SH-SY5Y (cell line): ENCODE data around the gene STX19.

Experiments
- GATA2 ChIP-seq: IDR thresholded peaks from 2 replicates; pipeline ENCODE4 v1.6.1; 2011; ENCODE audit warnings: mild to moderate bottlenecking, low read depth, low read length
- GATA3 ChIP-seq: IDR thresholded peaks from 2 replicates; pipeline ENCODE4 v1.6.1; 2011; ENCODE audit warnings: low read depth, mild to moderate bottlenecking, low read length, moderate library complexity

Gene STX19

DNA sequence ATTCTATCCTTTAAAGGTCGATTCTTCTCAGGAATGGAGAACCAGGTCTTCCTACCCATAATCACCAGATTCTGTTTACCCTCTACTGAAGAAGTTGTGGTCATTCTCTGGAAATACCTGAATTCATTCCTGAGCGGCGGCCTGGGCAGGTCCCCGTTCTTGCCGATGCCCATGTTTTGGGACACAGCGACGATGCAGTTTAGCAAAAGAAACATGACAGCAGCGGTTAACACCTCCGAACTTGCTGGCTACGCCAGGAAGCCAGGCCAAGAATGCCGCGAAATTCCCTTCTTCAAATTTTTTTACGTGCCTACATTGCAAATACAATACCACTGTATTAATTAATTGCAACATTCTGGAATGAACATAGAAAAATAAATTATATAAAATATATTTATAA is 32.9 kb upstream of the STX19 start:
- TF ChIP-seq GATA3 (no peak), GATA2 (no peak)

- no peak for TF ChIP-seq GATA2
- no peak for TF ChIP-seq GATA3
These were observed 22.1 kb upstream of the STX19 start for GRCh38 chr3:94050546-94050945.

DNA sequence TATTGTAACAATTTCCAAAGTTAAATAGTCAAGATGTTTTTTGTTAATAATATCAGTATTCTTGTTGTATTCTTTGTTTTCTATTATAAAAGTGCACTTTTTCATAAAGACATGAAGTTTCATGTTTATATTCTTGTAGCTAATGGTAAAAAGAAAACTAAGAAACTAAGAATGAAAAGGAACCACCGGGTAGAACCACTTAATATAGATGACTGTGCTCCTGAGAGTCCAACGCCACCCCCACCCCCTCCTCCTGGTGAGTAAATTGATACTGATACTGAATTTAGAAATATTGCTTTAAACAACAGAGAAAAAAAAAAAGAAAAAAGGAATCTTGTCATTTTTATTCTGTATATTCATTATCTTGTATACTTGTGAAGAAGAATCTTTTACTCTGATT is 20.9 kb upstream of the STX19 start:
- TF ChIP-seq GATA3: no peak
- TF ChIP-seq GATA2: no peak

DNA sequence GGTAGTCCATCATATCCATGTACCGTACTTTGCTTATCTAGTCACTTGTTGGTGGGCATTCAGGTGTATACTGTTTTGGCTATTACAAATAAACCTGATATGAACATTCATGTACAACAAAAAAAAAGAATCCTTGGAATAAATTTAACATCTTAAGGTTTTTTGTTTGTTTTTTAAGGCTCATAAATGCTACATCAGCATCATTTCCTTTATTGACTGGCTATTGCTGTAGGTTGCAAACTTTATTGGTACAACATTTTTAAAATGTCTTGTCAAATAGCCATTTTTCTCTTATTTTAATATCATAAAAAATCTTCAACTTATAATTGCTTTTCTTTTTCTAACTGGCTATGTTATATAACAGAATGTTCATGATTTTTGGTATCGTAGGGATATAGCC is 18.1 kb upstream of the STX19 start:
- TF ChIP-seq GATA2 (no peak), GATA3 (no peak)

DNA sequence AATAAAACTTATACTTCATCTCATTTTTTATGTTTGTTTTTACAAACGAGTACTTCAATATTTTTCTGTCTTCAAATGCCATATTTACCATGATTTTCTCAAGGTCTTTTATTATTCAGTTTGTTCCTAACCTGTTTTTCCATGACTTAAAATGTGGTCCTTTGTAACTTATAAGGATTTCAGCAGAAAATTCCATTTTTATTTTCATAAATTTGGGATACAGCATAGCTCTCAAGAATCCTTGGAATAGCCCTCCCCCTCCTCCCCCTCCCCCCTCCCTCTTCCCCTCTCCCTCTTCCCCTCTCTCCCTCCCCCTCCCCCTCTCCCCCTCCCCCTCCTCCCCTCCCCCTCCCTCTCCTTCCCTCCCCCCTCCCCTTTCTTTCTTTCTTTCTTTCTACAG is 14.9 kb upstream of the STX19 start:
- TF ChIP-seq GATA2 (no peak), GATA3 (no peak)

GRCh38 chr3:94036909-94037507 is 8.6 kb upstream of the STX19 start:
- TF ChIP-seq GATA3 (no peak), GATA2 (no peak)

GRCh38 chr3:94026623-94027022 is 1.8 kb downstream of the STX19 start:
- TF ChIP-seq GATA3 (no peak), GATA2 (no peak)

DNA sequence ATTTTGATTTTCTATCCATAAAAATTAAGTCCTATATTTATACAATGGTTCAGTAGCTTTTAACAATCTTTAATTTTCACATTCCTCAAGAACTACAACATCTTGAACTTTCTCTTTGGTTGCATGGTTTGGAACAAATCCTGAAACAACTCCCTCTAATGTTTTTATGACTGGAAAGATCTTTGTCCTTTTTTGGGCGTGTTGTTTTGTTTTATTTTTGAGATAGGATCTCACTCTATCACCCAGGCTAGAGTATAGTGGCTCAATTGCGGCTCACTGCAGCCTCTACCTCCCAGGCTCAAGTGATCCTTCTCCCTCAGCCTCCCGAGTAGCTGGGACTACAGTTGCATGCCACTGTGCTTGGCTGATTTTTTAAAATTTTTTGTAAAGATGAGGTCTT is 4.0 kb downstream of the STX19 start:
- no peak for TF ChIP-seq GATA3
- TF ChIP-seq GATA2: no peak

- no peak for TF ChIP-seq GATA2
- no peak for TF ChIP-seq GATA3
These were observed 8.1 kb downstream of the STX19 start for GRCh38 chr3:94020293-94020692.

GRCh38 chr3:94019659-94020058 is 8.7 kb downstream of the STX19 start:
- no peak for TF ChIP-seq GATA3
- TF ChIP-seq GATA2: no peak

- TF ChIP-seq GATA2 (no peak), GATA3 (no peak)
These were observed 13.4 kb downstream of the STX19 start for GRCh38 chr3:94015025-94015424.

DNA sequence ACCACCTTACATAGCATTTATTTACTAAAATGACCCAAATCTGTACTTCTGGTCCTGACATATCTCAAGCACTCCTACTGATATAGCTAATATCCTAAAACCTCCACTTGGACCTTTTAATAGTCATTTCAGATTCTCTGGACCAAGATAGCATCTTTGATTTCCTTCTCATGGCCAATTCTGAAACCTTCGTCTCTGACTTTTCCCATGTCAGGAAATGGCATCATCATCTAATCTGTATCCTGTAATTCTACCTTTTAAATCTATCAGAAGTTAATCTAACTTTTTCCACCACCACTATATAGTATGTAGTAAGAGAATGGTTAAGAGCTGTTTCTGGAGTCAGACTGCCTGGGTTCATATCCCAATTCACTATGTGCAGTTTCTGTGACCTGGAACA is 16.2 kb downstream of the STX19 start:
- TF ChIP-seq GATA3: no peak
- no peak for TF ChIP-seq GATA2

DNA sequence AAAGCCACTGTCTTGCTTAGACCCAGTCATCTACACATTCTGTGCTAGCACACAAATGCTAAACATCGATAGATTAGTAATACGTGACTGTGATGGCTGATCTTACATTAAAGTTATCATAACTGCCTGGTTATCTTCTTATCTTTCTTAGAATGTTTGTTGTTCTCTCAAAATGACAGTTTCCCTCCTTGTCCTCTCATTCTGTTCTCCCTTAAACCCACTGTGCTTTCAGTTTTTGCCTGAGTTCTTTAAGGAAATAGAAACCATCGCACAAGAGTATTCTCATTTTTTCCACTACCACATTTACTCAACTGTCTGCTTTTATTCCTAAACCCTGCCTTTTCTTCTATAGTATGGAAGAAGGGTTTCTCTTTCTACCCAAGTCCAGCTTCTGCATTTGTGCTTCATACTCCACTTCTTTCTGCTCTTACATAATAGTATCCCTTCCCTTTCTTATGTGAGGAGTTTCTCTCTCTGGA is 17.1 kb downstream of the STX19 start:
- TF ChIP-seq GATA3 (no peak), GATA2 (no peak)

DNA sequence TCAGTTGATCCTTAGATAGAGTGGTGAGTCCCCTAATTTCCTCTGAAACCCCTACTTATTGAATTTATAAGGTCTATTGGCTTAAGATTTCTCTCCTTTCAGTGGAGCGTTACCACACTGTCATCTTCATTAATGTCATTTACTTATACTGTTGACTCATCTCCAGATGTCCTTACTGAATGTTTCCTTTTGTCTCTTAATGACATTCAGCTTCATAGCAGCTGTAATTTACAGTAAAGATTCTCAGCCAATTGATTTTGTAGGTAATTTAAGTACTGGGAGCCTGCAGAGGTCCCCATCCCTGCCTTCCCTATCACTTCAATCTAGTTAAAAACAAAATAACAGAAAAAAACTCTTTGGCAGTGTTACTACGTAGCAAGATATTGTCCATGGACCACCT is 18.8 kb downstream of the STX19 start:
- no peak for TF ChIP-seq GATA3
- no peak for TF ChIP-seq GATA2

- TF ChIP-seq GATA2 (no peak), GATA3 (no peak)
These were observed 20.1 kb downstream of the STX19 start for GRCh38 chr3:94008253-94008652.
